VCaP (cell line): Measurements from ENCODE around the gene MT2A.
A peak's percentile ranks its signal among the peaks of the same experiment; 100 is the strongest.

Experiments
- H3K27ac ChIP-seq: fragments of 450-650 bp; 2 replicates; pipeline ENCODE4 v1.5.1; 2017
- CTCF ChIP-seq: fragments of 450-650 bp; conservative IDR thresholded peaks from 2 replicates; pipeline ENCODE4 v1.5.1; 2017; ENCODE audit warnings: mild to moderate bottlenecking, moderate library complexity

MT2A gene

GRCh38 chr16:56643833-56644232, 35.4 kb downstream of the MT2A start:
- no peak for TF ChIP-seq CTCF
- H3K27ac ChIP-seq, result peak overlapping the region; percentile 5; the same call in 1 of the 2 replicates

GRCh38 chr16:56645311-56645710, 36.9 kb downstream of the MT2A start:
- no peak for TF ChIP-seq CTCF
- no peak overlapping the region for H3K27ac ChIP-seq

GRCh38 chr16:56645838-56646237, 37.5 kb downstream of the MT2A start:
- H3K27ac ChIP-seq, result no peak overlapping the region
- no peak for TF ChIP-seq CTCF

GRCh38 chr16:56647641-56648431, 39.5 kb downstream of the MT2A start:
- no peak for TF ChIP-seq CTCF
- no peak overlapping the region for H3K27ac ChIP-seq

GRCh38 chr16:56649271-56649670, 40.9 kb downstream of the MT2A start:
- H3K27ac ChIP-seq, result no peak overlapping the region
- no peak for TF ChIP-seq CTCF

GRCh38 chr16:56649820-56650219, 41.4 kb downstream of the MT2A start:
- H3K27ac ChIP-seq, result no peak overlapping the region
- TF ChIP-seq CTCF, result no peak

GRCh38 chr16:56651586-56651985, 43.2 kb downstream of the MT2A start, which contains the start of gene MT1B:
TSS of gene MT1B (plus strand) at chr16:56651886. CDS start at chr16:56651954, 68 bp downstream.
- TF ChIP-seq CTCF, result no peak
- no peak within 1 kb of the TSS for H3K27ac ChIP-seq
